HL-60/S4 treated with phorbol 12-myristate 13-acetate at 8.2 ng/mL for 4 days and 3 days (cell line): ENCODE results near the gene COL5A1.
"Not testable (repeated sequence)": the region's sequence is repeated elsewhere in the genome, so short reads cannot be mapped to it uniquely, and the experiment has no call there.

Source experiments
- in situ Hi-C: fragments of 300-500 bp; cut with MboI; formaldehyde crosslinking; loops from 2 replicates; pipeline ENCODE4 v1.15.0; 2022; ENCODE audit warnings: low sequenced_read_pairs

COL5A1 gene

DNA sequence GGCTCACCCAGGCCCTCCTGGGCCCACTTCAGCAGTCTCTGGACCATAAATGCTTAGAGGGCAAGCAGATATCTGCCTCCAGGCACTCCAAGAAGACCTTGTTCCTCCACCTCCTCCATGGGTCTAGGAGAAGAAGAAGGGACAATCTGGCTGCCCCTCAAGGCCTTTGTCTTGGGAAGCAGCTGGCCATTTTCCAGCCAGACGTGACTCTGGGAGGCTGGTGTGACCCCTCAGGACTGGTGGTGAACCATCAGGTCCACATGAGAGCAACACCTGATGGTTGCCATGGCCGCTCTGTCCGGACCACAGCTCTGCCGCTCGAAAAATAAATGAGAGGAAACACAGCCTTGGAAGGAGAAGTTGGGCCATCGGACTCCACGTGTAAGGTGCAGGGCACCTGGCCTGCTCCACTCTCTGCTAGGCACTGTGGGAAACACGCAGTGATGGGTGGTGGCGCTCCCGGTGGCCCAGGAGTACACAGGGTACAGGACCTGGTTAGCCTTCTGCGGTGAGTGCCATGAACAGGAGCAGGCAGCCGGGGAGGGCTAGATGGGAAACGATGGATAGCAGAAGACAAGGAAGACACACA is 3.0 kb upstream of the COL5A1 start:
- in situ Hi-C loops = no loop called here

DNA sequence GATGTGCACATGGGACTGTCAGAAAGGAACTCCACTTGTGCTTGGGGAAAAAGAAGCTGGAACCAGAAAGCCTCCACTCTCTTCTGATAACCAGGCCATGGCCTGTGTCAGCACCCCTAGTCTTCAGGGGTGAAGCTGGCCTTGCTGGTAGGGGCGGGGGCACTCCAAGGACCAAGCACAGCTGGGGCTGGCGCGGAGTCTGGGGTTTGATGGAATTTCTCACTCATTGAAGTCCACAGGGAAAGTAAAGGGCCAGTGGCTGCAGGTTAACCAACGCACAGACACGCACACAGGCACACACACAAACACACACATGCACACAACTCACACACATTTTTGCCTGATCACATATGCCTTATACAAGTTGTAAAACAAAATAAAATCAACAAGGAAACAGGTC is 1.6 kb upstream of the COL5A1 start:
- in situ Hi-C loops = no loop called here

DNA sequence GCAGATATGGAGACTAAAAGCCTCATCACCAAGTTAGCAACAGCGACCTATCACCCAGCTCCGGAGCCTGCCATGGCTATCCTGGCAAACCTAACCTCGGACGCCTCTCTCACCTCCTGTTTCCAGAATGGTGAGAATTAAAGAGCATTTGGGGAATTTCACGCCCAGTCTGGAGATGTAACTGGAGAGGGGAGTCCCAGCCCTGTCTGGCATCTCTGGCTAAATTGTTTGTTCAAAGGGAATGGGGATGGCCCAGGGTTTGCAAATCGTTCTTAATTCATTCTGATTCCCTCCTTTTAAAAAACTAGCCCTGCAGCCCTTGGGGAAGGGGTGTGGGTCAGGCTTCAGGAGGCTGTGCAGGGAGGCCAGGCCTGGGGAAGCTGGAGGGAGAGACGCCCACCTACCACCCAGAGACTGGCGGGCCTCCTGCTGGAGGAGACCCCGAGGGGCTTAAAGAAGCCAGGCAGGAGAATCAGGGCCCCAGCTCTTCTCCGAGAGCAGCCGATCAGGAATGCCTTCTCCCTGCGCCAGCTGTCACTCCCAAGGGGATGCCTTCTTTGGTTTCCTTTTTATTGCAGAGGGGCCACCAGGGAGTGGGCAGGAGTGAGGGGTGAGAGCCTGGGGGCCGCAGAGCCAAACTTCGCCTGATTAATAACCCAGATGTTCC is 964 bp upstream of the COL5A1 start:
- in situ Hi-C loops = no loop called here

DNA sequence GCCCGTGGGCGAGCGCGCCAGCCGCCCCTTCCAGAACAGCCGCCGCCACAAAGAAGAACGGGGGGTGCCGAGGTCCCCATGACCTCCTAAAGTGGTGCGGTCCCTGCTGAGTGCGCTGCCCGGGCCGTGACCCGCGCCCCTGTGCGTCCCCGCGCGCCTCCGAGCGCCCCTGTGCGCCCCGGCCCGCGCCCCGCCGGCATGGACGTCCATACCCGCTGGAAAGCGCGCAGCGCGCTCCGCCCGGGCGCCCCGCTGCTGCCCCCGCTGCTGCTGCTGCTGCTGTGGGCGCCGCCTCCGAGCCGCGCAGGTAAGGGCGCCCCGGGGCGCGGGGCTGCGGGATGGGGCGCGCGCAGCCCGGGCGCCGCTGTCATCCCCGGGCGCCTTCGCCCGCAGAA is 384 bp downstream of the COL5A1 start:
- in situ Hi-C loops = no loop called here

DNA sequence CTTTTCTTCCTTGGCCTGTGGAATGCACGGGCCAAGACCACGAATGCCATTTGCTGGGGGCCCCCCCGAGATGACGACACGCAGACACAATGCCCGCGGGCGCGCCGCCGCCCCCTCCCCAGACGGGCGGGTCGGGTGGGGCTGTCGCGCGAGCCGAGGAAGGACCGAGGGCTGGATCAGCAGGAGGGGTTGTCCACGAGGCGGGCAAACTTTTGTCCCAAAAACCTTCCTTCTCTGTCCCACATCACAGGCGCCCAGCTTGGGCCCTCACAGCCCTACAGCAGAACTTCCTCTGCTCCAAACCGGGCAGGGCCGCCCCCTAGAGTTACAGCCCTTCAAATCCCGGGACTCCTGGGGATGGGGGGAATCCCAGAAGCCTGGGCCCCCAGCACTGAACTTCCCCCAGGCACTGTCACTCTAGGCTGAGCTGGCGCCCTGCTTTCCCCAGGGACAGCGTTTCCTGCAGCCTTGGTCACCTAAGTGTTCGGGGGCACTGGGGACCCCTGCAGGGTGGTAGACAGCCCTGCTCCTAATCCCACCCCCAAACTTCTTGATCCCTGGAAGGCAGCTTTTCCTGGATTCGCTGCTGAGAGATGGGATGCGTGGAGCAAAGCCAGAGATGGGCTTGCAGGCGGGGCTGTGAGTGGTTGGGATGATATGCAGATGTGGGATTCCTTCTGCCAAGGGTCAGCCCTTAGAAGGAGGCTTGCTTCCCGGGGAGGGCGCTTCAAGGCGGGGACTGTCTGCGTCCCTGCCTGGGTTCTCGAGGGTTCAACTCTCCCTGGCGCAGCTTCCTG is 980 bp downstream of the COL5A1 start:
- in situ Hi-C loops = no loop called here

DNA sequence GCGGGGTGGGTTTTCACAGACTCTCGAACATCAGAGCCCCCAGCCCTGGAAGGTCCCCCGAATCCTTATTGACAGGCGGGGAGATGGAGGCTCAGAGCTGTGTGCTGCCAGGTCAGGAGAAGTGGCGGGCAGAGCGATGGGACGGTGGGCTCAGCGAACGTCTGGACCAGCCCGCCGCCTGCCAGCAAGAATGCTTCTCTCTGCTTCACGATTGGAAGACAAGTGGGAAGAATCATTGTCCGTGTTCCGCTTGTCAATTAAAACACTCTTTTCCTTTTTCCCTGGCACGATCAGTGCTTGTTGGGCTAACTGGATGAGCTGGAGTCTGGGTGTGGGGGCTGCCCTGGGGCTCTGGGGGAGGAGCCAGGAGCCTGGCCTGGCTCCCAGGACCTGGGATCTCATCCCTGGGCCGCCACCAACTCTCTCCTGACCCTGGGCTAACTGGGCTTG is 1.6 kb downstream of the COL5A1 start:
- in situ Hi-C loops = no loop called here

DNA sequence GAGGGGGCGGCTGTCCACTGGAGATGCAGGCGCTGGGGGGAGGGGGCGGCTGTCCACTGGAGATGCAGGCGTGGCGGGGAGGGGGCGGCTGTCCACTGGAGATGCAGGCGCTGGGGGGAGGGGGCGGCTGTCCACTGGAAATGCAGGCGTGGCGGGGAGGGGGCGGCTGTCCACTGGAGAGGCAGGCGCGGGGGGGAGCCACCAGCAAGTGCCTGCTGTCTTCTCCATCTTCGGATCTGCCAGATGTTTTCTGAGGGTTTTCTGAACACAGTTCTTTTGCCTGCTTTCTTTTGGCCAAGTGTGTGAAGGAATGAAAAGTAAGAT is 2.8 kb downstream of the COL5A1 start:
- in situ Hi-C loops = not testable (repeated sequence)

DNA sequence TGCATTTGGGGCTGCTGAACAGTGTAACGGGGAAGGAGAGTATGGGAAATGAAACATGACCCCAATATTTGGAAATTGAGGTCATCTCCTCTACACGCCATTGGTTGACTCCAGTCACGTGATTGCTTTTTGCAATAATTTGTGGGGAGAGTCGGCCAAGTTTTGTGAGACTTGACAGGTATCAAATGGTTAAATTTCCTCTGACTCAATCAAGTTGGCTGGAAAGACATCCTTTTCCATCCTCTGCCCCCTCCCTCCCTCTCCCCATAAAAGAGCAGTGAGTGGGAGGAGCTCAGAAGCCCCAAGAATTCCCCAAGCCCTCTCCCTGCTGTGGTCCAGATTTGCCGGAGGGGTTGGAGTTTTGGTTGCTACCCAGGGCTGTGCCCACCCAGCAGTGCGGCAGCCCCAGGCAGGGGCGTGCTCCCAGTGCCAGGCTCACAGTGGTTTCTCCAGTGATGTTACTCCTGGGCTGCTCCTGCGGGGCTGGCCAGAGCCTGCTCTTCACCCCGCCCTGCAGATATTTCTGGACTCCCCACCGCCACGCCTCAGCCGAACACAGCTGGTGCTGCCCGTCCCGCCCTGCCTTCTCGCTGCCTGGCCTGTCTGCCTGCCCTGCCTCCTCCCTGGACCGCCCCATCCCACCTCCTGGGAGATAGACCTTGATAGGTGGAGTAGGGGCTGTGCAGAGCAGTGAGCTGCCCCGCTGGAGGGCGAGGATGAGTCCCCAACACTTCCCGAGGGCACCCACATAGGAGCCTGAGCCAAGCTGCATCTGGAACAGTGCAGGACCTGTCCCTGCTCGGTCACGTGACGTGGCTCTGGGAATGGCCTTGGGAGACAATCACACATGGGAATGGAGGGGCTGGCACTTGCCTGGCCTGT is 3.4 kb downstream of the COL5A1 start:
- in situ Hi-C loops = no loop called here

DNA sequence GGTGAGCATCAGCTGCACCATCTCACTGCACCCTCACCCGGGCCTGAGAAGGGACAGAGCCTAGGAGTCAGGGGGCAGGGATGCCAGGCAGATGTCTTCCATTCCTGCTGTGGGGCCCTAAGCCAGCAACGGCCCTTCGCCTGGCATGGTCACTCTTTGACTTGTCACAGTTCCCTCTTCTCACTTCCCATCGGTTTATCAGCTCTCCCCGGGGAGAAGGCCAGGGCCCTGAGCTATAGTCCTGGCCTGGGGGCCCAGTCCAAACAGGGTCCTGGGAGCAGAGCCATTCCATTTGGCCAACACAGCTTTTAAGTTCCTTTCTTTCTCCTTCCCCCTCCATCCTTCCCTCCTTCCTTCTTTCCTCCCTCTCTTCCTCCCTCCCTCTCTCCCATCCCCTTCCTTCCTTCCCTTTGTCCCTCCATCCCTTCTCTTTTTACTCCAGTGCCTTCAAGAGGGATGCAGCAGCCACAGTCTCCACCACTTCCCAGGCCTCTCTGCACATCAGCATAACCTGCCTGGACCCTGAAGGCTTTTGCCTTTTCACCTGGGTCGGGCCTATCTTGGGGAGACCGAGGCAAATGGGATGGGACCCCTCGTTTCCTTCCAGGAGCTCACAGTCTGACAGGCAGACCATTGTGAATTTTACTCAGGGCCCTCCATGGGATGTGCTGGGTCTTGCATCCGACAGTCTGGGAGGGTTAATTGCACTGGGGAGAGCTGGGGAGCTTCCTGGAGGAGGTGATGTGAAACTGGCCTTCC is 4.2 kb downstream of the COL5A1 start:
- in situ Hi-C loops = no loop called here

DNA sequence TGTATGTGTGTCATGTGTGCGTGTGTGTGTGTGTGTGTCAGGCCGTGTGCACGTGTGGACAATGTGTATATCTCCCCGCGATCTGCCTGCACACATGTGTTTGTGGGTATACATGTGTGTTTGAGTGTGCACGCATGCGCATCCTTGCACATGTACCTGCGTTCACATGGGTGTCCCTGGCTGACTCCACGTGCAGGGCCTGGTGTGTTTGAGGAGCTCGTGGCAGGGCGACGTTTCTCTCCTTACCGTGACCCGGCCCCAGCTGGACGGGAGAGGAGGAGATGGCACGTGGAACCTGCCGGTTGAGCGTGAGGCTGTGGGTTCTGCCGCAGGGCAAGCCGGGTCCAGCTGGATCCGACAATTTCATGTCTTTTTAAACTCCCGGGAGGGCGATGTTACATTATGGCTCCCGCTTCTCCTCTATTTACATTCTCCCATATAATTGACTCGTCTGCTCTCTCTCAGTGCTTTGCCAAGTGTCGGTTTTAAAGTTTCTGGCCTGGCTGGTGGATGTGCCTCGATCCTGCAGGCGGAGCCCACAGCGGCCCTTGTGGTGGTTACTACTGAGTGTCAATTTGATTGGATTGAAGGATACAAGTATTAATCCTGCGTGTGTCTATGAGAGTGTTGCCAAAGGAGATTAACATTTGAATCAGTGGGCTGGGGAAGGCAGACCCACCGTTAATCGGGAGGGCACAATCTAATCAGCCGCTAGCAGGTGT is 5.9 kb downstream of the COL5A1 start:
- in situ Hi-C loops = no loop called here

DNA sequence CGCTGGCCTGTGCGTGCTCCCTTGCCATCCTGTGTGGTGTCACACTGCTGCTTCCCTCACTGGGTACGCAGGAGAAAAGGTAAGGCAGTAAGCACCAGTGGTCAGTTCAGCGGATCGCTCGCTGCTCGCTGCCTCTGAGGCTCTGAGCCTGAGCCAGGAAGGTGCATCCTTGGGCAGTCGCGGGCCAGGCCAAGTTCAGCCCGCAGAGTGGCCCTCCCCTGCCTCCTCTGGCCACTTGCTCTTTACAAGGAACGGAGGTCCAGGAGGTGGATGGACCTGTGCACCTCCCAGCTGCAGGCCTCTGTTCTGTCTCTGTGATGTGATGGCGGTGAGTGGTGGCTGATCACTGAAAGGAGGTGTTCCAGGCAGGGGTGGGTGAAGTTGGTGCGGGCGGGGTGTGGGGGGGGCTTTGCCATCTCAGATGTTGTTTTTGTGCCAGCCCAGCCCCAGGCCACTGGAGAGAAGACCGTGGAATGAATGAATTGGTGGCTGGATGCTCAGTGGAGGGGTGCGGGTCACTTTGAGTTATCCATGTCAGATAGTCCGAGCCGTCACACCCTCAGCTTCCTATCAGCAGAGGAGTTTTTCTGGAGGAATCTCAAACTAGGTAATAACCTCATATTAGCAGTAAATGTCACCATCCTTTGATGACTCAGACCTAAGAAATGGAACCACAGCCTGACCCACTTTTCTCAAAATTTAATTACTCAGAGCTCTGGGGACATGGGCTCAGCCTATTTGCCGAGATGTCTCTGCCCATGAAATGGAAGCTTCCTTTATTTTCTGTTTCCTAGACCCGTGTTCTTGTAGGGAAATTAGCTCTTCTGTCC is 7.3 kb downstream of the COL5A1 start:
- in situ Hi-C loops = no loop called here

DNA sequence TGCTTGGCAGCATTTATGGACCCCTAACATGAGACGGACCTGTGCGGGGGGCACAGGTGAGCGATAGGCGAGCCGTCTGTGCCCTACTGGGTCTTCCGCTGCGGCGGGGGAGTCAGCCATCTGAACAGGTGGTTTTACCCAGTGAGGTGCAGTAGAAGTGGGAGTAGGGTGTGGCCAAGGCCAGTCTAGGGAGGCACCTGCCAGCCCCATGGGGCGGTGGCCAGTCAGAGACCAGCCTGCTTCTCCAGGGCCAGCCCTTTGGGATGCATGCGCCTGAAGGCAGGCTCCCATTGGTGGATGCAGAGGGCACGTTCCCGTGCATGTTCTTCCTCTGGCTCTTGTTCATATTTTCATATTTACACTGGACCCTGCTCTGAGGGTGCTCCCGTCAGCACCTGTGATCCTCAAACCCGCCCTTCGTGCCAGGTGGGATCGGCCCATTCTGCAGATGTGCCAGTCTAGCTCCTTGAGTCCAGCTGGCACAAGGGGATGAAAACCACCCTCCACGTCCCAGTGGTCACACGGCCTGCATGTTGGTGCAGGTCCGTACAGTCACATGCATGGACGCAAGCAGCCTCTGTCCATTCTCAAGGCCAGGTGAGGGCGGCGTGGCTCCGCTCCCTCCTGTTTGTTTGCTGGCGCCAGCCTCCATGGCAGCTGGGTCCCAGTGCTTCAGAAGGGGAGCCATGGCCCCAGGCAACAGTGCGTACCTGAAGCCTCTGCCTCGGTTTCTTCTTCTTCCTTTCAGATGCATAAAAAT is 9.0 kb downstream of the COL5A1 start:
- in situ Hi-C loops = no loop called here

DNA sequence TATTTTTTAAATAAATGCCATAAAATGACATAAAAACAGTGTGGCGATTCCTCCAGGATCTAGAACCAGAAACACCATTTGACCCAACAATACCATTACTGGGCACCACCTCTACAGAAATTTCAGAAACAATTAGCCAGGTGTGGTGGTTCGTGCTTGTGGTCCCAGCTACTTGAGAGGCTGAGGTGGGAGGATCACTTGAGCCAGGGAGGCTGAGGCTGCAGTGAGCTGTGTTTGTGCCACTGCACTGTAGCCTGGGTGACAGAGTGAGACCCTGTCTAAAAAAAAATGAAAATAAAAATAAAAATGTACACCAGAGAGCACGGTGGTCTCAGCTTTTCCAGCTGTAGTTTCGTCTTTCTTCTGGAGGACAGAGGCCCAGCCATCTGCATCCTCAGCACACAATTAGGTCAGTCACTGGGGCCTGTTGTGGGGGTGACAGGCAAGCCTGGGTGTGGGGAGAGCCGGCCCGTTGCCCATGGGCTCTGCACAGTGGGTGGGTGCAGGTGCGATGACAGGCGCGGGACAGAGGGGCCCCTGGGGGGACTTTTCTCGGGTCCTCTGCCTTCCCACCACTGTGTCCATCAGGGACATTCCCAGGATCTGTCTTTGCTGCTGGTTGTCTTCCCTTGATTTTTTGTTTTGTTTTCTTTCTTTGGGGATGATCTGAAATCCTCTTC is 9.8 kb downstream of the COL5A1 start:
- in situ Hi-C loops = no loop called here

DNA sequence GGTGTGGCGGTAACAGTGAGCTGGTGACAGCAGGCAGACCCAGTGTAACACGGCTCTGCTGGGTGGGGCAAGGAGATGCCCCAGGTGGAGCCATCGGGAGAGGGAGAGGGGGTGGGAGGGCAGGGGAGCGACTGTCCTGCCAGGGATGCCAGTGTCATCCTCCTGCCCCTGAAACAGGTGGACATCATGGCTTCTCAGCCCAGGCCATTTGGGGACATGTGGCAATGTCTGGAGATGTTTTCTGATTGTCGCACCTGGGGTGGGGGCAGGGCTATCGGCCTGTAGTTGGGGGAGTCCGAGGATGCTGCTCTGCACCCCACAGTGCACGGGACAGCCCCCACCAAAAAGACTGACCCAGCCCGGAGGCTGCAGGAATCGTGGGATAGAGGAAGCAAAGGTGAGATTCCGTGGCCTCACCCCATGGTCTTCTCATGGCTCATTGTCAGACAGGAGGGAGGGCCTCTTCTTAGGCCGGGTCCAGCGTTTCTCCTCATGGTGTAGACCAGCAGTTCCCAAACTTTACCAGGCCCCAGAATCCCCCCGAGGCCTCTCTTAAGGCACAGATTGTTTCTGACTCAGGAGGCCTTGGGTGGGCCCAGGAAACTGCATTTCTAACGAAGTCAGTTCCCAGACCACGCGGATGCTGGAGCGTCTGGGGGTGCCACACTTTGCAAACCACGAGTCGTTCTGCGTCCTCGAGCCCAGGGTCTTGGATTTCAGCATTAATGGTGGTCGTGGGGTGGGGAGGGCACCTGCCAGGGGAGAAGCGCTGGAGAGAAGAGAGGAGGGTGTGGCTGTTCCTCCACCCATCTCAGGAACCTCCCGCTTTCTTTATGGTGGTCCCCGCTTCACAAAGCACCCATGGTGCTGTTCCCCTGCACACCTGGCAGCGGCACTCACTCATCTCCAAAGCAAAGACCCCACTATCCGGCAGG is 11.0 kb downstream of the COL5A1 start:
- in situ Hi-C loops = no loop called here

DNA sequence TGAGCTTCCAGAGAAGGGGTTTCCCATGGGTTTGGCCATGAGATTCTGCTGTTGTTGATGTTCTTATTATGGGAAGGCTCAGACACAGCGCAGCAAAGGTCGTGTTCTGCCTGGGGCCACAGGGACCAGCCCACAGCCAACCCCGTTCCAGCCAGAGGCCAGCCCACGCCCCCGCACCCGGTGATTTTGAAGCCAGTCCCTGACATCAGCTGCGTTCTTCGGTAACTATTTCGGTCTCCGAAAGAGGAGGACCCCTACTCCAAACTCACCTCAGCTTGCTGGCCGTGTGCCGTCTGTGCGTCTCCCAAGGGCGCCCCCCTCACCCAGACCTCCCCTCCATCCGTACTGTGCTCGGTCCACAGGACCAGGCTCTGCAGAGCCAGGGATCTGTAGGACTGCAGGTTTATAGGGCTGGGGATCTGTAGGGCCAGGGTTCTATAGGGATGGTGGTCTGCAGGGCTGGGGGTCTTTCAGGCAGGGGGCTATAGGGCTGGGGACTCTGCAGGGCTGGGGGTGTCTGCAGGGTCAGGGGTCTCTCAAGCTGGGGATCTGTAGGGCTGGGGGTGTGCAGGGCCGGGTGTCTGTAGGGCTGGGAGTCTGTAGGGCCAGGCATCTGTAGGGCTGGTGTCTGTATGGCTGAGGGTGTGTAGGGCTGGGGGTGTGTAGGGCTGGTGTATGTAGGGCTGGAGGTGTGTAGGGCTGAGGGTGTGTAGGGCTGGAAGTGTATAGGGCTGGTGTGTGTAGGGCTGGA is 11.8 kb downstream of the COL5A1 start:
- in situ Hi-C loops = no loop called here

DNA sequence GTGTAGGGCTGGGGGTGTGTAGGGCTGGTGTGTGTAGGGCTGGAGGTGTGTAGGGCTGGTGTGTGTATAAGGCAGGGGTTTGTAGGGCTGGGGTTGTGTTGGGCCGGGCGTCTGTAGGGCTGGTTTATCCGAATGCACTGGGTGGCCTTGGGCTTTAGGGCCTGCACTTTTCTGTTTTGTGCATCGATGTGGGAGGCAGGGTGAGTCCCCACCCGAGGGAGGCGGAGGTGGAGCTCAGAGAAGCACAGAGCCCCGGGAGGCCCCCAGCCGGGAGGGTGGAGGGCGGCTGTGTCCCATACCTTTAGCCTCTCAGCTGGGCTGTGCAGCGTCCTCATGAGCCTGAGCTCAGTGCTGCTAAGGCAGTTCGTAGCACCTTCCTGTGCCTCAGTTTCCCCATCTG is 13.5 kb downstream of the COL5A1 start:
- in situ Hi-C loops = no loop called here
